Stimulated activated CD8-positive, alpha-beta memory T cell treated with anti-CD3 and anti-CD28 coated beads, Interleukin-15, amount 100 ng/mL, for 1 hour (primary cell): ENCODE results near the gene DNAI1.
A peak's percentile ranks its signal among the peaks of the same experiment; 100 is the strongest.

ENCODE experiments used
- DNase-seq: peaks from one replicate; pipeline ENCODE4 v3.0.0-alpha.2; 2020; ENCODE audit warnings: low read depth

Gene DNAI1

DNA sequence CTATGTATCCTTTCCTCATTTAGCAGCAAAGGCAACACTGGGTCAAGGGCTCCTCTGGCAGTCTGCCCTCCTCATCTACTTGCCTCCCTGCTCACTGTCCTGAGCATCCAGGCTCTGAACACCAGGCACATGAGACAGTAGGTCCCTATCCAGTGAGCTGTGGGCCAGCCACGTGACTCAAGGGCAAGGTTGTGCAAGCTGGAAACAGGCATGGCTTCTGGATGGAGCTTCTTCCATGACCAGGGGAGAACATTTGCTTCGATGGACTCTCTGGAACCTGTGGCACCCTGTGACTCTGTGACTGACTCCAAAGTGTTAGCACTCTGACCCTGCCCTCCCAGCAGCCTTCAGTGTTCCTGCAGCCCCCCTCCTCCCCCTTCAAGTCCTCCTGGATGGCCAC, 33.0 kb downstream of the DNAI1 start:
- DNase-seq = no peak

DNA sequence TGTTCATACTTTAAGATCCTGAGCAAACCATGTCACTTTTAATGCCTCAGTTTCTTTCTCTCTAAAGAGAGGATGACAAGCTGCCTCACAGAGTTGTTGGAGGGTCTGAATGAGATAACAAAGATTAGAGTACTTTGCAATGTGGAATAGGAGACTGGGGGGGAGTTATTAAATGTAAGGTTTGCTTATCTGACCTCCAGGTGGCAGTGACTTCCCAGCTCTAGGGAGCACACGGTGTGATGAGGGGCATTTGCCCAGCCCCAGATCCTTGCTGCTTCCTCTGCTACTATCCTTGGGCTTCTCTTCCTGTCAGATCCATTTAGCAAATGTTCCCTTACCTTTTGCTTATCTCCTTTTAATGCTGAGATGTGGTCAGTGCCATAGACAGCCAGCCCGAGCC, 33.4 kb downstream of the DNAI1 start:
- DNase-seq = no peak

DNA sequence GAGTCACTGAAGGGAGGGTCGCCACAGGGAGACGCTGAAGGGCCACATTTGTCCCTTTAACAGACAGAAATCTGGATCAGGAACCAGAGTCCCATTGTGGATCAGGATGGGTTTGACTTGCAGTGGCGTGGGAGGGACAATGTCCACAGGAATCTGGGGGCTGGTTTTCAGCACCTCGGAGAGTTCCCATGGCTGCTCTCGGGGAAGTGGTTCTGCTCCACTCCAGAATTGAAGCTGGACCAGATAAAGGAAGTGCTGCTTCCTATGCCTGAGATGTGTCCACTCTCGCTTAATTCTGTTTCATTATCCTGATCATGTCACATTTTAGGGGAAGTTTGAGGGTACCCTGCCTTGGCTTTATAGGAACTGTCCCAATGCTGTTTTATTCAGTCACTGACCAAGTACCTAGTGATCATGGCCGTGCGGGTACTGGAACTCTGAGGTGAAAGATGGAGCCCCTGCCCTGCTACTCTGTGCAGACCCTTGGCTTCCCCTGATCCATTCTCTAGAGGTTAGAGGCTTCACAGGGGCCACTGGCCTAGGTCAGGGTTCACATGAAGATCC, 35.4 kb downstream of the DNAI1 start:
- no peak for DNase-seq

DNA sequence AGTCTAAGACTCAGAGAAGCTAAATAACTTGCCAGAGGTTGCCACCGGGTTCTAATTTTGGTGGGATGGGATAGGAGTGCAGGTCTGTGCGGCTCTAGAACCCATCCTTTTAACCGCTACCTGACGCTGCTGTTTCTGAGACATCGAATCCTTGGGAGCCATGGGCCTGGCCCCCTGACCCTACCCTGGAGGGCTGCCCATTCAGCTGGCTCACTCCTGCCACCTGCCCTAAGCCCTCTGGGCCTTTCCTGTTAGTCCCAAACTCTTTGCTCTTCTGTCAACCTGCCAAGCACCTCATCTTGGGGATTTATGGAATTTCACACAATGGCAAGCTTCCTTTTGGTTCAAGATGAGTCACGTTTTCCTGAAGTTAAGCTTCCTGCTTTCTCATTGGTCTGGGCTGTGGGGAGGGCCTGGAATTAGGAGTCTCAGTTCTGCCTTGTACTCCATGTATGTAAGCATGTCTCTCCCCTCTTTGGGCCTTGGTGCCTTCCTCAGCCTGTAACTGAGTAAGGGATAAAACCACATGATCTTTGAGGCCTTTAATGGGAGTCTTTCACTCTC, 37.6 kb downstream of the DNAI1 start:
- DNase-seq = no peak

DNA sequence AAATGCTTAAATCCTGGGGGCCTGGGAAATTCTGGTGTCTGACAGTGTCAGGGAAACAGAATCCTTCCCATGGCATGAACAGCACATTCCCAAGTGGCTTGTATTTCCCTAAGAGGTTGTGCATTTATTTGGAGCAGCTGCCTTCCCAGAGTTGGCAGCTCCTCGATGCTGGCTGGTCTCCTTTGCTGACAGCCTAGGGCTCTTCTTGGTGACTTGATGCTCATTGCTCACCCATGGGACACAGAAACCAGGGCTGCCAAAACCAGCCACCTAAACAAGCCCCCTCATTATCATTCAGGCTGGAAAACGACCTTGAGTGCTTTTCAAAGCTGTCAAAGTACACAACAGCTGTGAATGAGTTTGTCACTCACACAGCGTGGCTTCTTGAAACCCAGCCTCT, 39.9 kb downstream of the DNAI1 start:
- no peak for DNase-seq

- DNase-seq = no peak
These were observed 40.5 kb downstream of the DNAI1 start for GRCh38 chr9:34499076-34499475.

- DNase-seq = peak; percentile 65
These were observed 42.1 kb downstream of the DNAI1 start for GRCh38 chr9:34500623-34501267.

- DNase-seq = no peak
These were observed 42.8 kb downstream of the DNAI1 start for GRCh38 chr9:34501372-34501771.

DNA sequence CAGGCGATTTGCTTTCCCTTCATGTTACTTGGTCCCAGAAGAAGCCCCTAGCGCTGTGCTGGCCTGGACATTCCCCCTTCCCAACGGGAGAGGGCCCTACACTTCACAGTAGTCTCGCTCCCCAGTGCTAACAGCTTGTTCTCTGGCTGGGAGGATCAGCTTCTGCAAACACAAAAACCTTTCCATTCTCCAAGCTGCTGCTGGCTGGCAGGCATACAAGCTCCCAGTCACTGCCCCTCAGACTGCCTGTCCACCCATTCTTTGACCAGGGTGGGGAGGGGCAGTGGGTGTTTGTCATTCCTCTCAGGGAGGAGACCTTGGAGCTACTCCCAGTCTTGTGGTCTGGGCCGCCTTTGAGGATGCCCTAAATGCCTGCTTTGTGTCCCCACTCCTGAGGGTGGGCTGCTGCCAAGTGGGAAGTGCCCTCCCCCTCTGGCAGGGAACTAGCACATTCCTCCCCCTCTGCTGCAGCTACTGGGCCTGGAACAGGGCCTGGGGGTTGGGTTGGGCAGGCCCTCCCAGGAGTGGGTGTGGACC, 43.4 kb downstream of the DNAI1 start:
- DNase-seq = no peak

DNA sequence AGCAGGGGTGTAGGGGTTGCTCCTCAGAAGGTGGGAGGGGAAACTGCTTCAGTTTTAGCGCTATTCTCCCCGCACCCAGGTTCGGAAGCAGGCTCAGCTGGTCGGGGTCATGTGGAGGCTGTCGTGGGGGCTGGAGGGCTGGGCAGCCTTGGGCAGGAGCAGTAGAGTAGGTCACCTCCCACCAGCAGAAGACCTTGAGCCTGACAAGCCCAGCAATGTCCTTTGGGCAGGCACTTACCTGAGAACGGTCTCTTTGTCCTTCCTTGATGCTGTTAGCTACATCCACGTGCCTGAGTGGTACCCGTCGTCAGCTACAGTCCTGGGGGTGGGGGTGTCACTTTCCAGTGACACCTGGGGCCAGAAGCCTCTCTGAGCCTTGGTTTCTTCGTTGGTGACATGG, 43.9 kb downstream of the DNAI1 start:
- DNase-seq = no peak

GRCh38 chr9:34502891-34503290, 44.3 kb downstream of the DNAI1 start:
- no peak for DNase-seq

DNA sequence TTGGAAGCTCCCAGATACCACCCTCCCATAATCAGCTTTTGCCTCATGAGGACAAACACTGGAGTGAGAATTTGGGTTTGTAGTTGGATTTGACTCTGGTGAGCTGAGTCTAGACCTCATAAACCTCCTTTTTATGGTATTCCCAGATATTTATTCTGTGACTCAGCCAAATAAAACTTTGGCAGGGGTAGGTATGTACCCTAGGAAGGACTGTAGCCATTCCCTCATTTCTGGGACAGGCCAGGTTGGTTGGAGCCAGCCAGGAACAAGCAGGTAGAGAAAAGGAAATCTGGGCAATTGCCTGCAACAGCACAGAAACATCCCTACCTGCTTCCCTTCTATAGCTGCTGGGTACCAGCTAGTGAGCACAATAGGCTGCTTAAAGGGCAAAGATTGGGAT, 44.8 kb downstream of the DNAI1 start:
- DNase-seq = no peak

DNA sequence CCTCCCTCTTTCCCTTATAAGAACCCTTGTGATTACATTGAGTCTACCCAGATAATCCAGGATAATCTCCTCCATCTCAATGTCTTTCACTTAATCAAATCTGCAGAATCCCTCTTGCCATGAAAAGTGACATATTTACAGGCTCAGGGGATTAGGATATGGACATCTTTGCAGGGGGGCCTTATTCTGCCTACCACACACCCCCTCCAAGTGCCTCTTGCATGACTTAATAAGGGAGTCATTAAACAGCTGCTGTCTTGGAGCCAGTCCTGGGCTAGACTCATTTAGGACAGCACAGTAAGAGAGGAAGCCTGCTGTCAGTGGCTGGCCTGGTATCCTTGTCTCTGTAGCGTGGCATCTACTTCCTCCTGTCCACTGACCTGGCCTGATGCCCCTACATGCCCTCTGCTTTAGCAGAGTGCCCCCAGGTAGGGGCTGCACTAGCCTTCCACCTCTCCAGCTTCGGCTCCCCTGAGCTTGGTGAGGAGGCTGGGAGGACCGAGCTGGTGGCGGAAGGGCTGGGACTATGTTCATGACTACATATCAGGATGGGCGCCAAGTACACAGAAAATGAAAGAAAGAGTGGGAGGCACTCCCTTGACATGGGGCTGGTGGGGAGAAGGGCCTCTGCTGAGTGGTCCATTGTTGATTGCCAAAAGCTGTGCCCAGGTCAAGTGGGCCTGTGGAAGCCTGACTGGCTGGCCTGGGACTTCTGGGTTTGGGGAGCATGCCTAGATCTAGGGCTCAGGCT, 46.9 kb downstream of the DNAI1 start:
- no peak for DNase-seq

GRCh38 chr9:34506623-34507022, 48.0 kb downstream of the DNAI1 start:
- no peak for DNase-seq

GRCh38 chr9:34507556-34507955, 49.0 kb downstream of the DNAI1 start:
- DNase-seq = no peak

DNA sequence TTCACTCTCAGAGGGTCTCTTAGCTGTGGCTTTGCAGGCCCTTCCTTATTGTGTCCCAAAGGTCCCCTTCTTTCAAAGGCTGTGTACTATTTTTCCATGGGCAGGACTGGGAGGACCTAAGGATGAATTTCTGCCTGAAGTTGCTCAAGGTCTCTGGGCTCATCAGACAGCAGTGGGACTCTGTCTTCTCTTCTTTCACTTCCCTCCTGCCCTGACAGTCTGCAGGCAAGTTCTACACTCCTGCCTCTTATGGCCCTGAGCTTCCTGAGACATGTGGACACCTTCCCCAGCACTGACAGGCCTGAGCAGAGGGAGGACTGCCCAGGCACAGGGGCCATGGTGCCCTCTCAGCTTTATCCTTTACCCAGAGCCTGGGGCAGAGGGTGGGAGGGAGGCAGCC, 49.4 kb downstream of the DNAI1 start:
- no peak for DNase-seq

- DNase-seq = no peak
These were observed 49.9 kb downstream of the DNAI1 start for GRCh38 chr9:34508463-34508862.

DNA sequence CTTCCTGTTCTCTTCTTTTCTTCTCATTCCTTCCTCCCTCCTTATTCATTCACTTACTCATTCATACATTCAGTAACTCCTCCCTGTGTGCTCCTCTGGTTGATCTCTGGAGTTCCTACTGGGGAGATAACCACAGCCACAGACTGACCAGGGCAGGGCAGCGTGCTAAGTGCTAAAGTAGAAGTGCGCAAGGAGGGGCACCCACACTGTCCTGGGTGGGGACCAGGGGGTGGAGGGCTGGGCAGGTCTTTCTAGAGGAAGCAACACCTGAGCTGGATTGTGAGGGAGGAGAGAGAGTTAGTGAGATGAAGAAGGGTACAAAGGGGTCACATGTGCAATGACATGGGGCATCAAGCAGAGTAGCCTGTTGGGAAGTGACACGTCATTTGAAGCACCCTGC, 50.3 kb downstream of the DNAI1 start:
- no peak for DNase-seq

DNA sequence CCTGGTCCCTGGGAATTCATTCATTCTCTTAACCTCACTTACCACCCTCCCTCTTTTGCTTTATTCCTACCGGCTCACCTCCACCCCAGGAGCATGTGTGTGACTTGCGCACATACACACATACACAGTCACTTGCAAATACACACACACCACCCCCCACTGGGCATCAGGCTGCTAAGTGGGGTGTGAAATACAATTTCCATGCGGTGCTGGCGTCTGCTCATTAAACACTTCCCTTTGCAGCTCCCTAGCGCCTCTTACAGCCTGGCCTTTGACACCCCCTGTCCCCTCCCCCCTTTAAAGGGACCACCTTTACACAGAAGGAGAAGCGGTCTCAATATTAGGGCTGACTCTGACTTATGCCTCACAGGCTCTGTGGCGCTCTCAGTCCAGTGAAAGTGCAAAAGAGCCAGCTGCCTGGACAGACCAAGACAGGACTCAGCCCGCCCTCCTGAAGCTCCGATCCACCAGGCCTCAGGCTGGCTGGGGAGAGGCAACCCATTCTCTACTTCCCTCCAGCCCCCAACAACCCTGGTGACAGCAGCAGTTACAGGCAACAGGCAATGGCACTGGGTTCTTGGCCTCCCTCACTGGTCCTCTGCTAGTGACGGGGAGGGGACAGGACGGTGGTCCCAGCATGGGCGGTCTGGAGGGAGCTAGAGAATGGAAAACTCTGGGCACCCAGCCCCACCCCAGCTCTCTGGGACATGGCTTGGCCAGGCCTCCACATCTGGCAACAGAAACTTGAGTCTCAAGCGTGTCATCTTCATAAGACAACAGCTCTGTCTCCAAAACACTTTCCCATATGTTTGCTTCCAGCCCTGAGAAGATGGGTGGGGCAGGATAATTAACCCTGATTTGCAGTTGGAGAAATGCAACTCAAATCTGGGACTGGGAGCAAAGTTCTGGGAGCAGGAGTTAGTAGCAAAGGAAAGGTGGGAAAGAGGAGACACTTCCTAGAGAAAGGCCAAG, 52.2 kb downstream of the DNAI1 start:
- DNase-seq = no peak

GRCh38 chr9:34512131-34513078, 53.8 kb downstream of the DNAI1 start:
- no peak for DNase-seq
